SK-N-SH treated with all-trans-retinoic acid at 6 μM for 48 hours (cell line): Measurements from ENCODE around the gene HES3.

Experiments used
- ARNTL ChIP-seq: fragments of 450-650 bp; formaldehyde crosslinking; IDR thresholded peaks from 2 replicates; pipeline ENCODE4 v1.5.0; 2020; ENCODE audit warnings: low read depth, mild to moderate bottlenecking, moderate library complexity, borderline replicate concordance
- CREB5 ChIP-seq: fragments of 250-450 bp; sonication (Bioruptor Pico); IDR thresholded peaks from 2 replicates; pipeline ENCODE4 v1.5.1; 2020; ENCODE audit warnings: low read depth, mild to moderate bottlenecking, moderate library complexity
- CSDC2 ChIP-seq: fragments of 250-450 bp; sonication (Bioruptor Pico); IDR thresholded peaks from 2 replicates; pipeline ENCODE4 v1.5.0; 2020; ENCODE audit warnings: mild to moderate bottlenecking, moderate library complexity
- ESRRG ChIP-seq: fragments of 250-450 bp; sonication (Bioruptor Pico); IDR thresholded peaks from 2 replicates; pipeline ENCODE4 v1.6.1; 2021; ENCODE audit warnings: mild to moderate bottlenecking
- GLIS3 ChIP-seq: fragments of 250-450 bp; sonication (Bioruptor Pico); IDR thresholded peaks from 2 replicates; pipeline ENCODE4 v1.5.0; 2020; ENCODE audit warnings: mild to moderate bottlenecking, moderate library complexity
- PATZ1 ChIP-seq: fragments of 250-450 bp; sonication (Bioruptor Pico); IDR thresholded peaks from 2 replicates; pipeline ENCODE4 v1.8.0; 2020; ENCODE audit warnings: mild to moderate bottlenecking, moderate library complexity, borderline replicate concordance
- POU6F1 ChIP-seq: fragments of 250-450 bp; sonication (Bioruptor Pico); IDR thresholded peaks from 2 replicates; pipeline ENCODE4 v1.8.0; 2021; ENCODE audit warnings: low read depth, mild to moderate bottlenecking, moderate library complexity, borderline replicate concordance
- PPARA ChIP-seq: fragments of 250-450 bp; sonication (Bioruptor Pico); IDR thresholded peaks from 2 replicates; pipeline ENCODE4 v1.5.0; 2020; ENCODE audit warnings: mild to moderate bottlenecking, borderline replicate concordance
- RARB ChIP-seq: fragments of 250-450 bp; sonication (Bioruptor Pico); IDR thresholded peaks from 2 replicates; pipeline ENCODE4 v1.8.0; 2021; ENCODE audit warnings: mild to moderate bottlenecking, moderate library complexity
- TOX ChIP-seq: fragments of 250-450 bp; sonication (Bioruptor Pico); IDR thresholded peaks from 2 replicates; pipeline ENCODE4 v1.8.0; 2021; ENCODE audit warnings: mild to moderate bottlenecking, moderate library complexity, borderline replicate concordance
- TSHZ2 ChIP-seq: fragments of 250-450 bp; sonication (Bioruptor Pico); IDR thresholded peaks from 2 replicates; pipeline ENCODE4 v1.5.0; 2020; ENCODE audit warnings: mild to moderate bottlenecking, moderate library complexity
- ZFP3 ChIP-seq: fragments of 250-450 bp; sonication (Bioruptor Pico); IDR thresholded peaks from 2 replicates; pipeline ENCODE4 v1.5.0; 2020; ENCODE audit warnings: mild to moderate bottlenecking, moderate library complexity
- ZFP30 ChIP-seq: fragments of 450-650 bp; formaldehyde crosslinking; IDR thresholded peaks from 2 replicates; pipeline ENCODE4 v1.5.0; 2022; ENCODE audit warnings: mild to moderate bottlenecking, moderate library complexity
- ZNF70 ChIP-seq: fragments of 450-650 bp; formaldehyde crosslinking; IDR thresholded peaks from 2 replicates; pipeline ENCODE4 v1.5.0; 2020; ENCODE audit warnings: mild to moderate bottlenecking, moderate library complexity

- TF ChIP-seq ZFP30 (CRISPR knock-in tag) (no peak), CSDC2 (CRISPR knock-in tag) (no peak), POU6F1 (no peak), RARB (CRISPR knock-in tag) (no peak), ZFP3 (CRISPR knock-in tag) (no peak), PATZ1 (CRISPR knock-in tag) (no peak), PPARA (CRISPR knock-in tag) (no peak), GLIS3 (no peak), CREB5 (no peak), ESRRG (no peak), TSHZ2 (CRISPR knock-in tag) (no peak), TOX (CRISPR knock-in tag) (no peak), ARNTL (CRISPR knock-in tag) (no peak), ZNF70 (CRISPR knock-in tag) (no peak)
Measured at GRCh38 chr1:6294080-6294889, 50.3 kb downstream of the HES3 start.
